Gastroesophageal sphincter (tissue), 4 donors: ENCODE results near the gene C15orf61. TPM values are rescaled to one million over a fixed set of nuclear protein-coding genes. Genes with fewer than 3 reads are reported as not detected.

Source experiments
- ATAC-seq: fragments of 150-250 bp; one replicate; pipeline ENCODE4 v1.9.1; 2016; ENCODE audit warnings: mild to moderate bottlenecking, moderate library complexity
- H3K27ac ChIP-seq, 4 donors: fragments of 200-600 bp; sonication (generic) in 3 of 4; 1 replicate in 3 of 4; 2 replicates in 1 of 4; pipeline ENCODE4 v1.5.1; 2016 to 2019
- H3K27me3 ChIP-seq: fragments of 200-600 bp; sonication (generic); one replicate; pipeline ENCODE4 v1.5.1; 2019
- H3K36me3 ChIP-seq, 2 donors: fragments of 200-600 bp; sonication (generic); one replicate each; pipeline ENCODE4 v1.5.1; 2019; ENCODE audit warnings: control low read depth in 1 of 2
- H3K4me1 ChIP-seq, 3 donors: fragments of 200-600 bp; sonication (generic); 1 replicate in 2 of 3; 2 replicates in 1 of 3; pipeline ENCODE4 v1.5.1; 2016 to 2019; ENCODE audit warnings: control low read depth in 2 of 3
- H3K4me3 ChIP-seq, 2 donors: fragments of 200-600 bp; sonication (generic); one replicate each; pipeline ENCODE4 v1.5.1; 2019; ENCODE audit warnings: mild to moderate bottlenecking in 1 of 2, moderate library complexity in 1 of 2
- H3K9me3 ChIP-seq, 3 donors: fragments of 200-600 bp; sonication (generic); one replicate each; pipeline ENCODE4 v1.5.1; 2017 to 2019; ENCODE audit warnings: control low read depth in 2 of 3
- EP300 ChIP-seq: sonication (generic); formaldehyde crosslinking; IDR thresholded peaks from one replicate; pipeline ENCODE4 v1.6.1; 2017; ENCODE audit warnings: antibody characterized with exemption, mild to moderate bottlenecking
- POLR2A ChIP-seq, 2 donors: fragments of 450-650 bp; IDR thresholded peaks; one replicate each; pipeline ENCODE4 v1.6.1; 2017; ENCODE audit warnings: antibody characterized with exemption in 2 of 2, mild to moderate bottlenecking in 2 of 2, moderate library complexity in 1 of 2
- POLR2AphosphoS5 ChIP-seq: sonication (generic); formaldehyde crosslinking; IDR thresholded peaks from one replicate; pipeline ENCODE4 v1.6.1; 2017; ENCODE audit warnings: antibody characterized with exemption
- WGBS, 2 donors: methylation state at CpG; one replicate each; pipeline ENCODE4 v1.1.5; 2018; ENCODE audit warnings: low coverage in 1 of 2; 5-methylcytosine and 5-hydroxymethylcytosine counted together
- total RNA-seq, 4 donors: library from RNA; depleted of rRNA; stranded (reverse); fragments of >200 nt; gene quantifications; one replicate each; pipeline ENCODE4 v1.1.0, GENCODE V29; 2016
- TF ChIP-seq, protein P1 (sequence below), 4 experiments: fragments of 200-600 bp in 2 of 4; fragments of 450-650 bp in 2 of 4; sonication (generic) in 1 of 4; IDR thresholded peaks; one replicate each; pipeline ENCODE4 v1.5.1; 2017 to 2019; ENCODE audit warnings: antibody characterized with exemption in 4 of 4, mild to moderate bottlenecking in 2 of 4, moderate library complexity in 2 of 4

The C15orf61 gene
- total RNA-seq, 4 donors from 2014 or later: 4.1 to 6.5 (median 5.6) TPM

DNA sequence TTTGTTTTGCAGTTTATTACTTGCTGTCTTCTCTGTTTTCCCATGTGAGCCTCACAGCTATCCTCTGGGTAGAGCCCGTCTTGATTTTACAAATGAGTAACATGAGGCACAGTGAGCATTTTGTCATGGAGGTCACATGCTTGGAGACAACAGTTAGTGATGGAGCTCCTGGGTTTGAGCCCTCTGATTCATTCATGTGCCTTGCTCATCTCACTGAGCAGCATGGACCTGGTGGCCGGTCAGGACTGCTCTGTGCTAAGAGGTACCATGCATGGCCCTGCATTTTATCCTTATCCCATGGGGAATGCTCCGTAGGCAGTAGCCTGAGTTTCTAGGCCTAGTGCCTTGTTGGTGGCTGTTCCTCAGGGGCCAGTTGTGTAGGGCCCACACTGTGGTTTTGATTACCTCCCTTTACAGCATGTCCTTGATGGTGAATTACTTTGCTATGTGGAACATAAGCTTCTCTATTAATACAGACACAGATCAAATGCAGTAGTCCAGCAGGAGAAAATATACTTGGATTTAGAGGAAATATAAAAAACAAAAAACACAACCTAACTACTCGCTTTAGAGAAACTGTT, 57.2 kb downstream of the C15orf61 start:
- Histone ChIP-seq H3K36me3 (peaks cover 0 to 9% of the 10 kb centered on the region in 2 donors), H3K9me3 (no peaks in the 10 kb centered on the region), H3K27ac (no peak overlapping the region), H3K4me3 (no peak overlapping the region), H3K27me3 (no peaks in the 10 kb centered on the region), H3K4me1 (no peaks in the 10 kb centered on the region)
- ATAC-seq: no peak
- 90 to 96% methylated on average over 2 to 3 of the region's 4 CpGs for WGBS, 2 donors
- TF ChIP-seq, protein P1, sequence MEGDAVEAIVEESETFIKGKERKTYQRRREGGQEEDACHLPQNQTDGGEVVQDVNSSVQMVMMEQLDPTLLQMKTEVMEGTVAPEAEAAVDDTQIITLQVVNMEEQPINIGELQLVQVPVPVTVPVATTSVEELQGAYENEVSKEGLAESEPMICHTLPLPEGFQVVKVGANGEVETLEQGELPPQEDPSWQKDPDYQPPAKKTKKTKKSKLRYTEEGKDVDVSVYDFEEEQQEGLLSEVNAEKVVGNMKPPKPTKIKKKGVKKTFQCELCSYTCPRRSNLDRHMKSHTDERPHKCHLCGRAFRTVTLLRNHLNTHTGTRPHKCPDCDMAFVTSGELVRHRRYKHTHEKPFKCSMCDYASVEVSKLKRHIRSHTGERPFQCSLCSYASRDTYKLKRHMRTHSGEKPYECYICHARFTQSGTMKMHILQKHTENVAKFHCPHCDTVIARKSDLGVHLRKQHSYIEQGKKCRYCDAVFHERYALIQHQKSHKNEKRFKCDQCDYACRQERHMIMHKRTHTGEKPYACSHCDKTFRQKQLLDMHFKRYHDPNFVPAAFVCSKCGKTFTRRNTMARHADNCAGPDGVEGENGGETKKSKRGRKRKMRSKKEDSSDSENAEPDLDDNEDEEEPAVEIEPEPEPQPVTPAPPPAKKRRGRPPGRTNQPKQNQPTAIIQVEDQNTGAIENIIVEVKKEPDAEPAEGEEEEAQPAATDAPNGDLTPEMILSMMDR (IDR thresholded peaks at IDR 0.05): no peak

DNA sequence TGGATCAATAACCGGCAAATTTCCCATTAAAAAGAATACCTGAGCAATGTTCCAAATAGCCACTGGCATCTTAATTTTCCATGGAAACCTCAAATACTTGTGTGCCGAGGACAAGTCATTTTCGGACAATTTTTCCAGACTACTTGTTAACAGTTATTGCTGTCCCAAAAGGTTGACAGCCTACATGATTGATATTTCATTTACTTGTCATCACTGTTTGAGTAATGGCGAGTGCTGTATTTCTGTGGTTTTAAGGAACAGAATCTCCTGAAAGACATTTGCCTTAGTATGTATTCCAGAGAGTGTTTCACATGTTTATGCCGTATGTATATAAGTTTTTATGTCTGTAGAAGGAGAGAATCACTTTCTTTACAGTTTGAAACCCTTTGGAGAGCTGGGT, 58.2 kb downstream of the C15orf61 start:
- TF ChIP-seq EP300 (no peak), POLR2AphosphoS5 (no peak), POLR2A (IDR thresholded peaks at IDR 0.05) (no peak)
- TF ChIP-seq, protein P1 (IDR thresholded peaks at IDR 0.05): no peak
- Histone ChIP-seq H3K27me3 (no peaks in the 10 kb centered on the region), H3K9me3 (no peaks in the 10 kb centered on the region), H3K36me3 (peaks cover 0 to 9% of the 10 kb centered on the region in 2 donors), H3K27ac (no peak overlapping the region), H3K4me1 (no peaks in the 10 kb centered on the region), H3K4me3 (no peak overlapping the region)
- 92 to 100% methylated on average over 4 to 5 of the region's 5 CpGs for WGBS, 2 donors
- ATAC-seq: no peak

Other genes starting within 250 kb of the C15orf61 start
- 10 to 100 TPM in 3 of 4 donors, 1 to 10 TPM in 1; 7.7 to 15.1 (median 12.0) TPM for gene MAP2K5, start 21.6 kb downstream of the C15orf61 start, total RNA-seq